Liver (tissue), 3 donors: ENCODE data around the gene SMPD1.

Experiments
- EGR1 ChIP-seq, 2 donors: IDR thresholded peaks; 2 replicates each; pipeline ENCODE4 v1.6.1; 2016 to 2018; ENCODE audit warnings: antibody characterized with exemption in 2 of 2, low read depth in 2 of 2
- NR2F2 ChIP-seq: IDR thresholded peaks from 2 replicates; pipeline ENCODE4 v1.6.1; 2016; ENCODE audit warnings: antibody characterized with exemption
- RAD21 ChIP-seq, 2 donors: IDR thresholded peaks; 2 replicates each; pipeline ENCODE4 v1.6.1; 2016; ENCODE audit warnings: antibody characterized with exemption in 2 of 2, mild to moderate bottlenecking in 2 of 2
- REST ChIP-seq: IDR thresholded peaks from 2 replicates; pipeline ENCODE4 v1.6.1; 2016; ENCODE audit warnings: antibody characterized with exemption, mild to moderate bottlenecking
- RXRA ChIP-seq, 2 donors: IDR thresholded peaks; 2 replicates each; pipeline ENCODE4 v1.6.1; 2017 to 2018; ENCODE audit warnings: antibody characterized with exemption in 2 of 2, mild to moderate bottlenecking in 1 of 2
- SP1 ChIP-seq: IDR thresholded peaks from 2 replicates; pipeline ENCODE4 v1.6.1; 2018; ENCODE audit warnings: antibody characterized with exemption, mild to moderate bottlenecking
- YY1 ChIP-seq: IDR thresholded peaks from 2 replicates; pipeline ENCODE4 v1.6.1; 2016; ENCODE audit warnings: antibody characterized with exemption, mild to moderate bottlenecking
- ZBTB33 ChIP-seq: IDR thresholded peaks from 2 replicates; pipeline ENCODE4 v1.6.1; 2016; ENCODE audit warnings: antibody characterized with exemption
- TF ChIP-seq, protein P1 (sequence below): fragments of 150-350 bp; IDR thresholded peaks from 2 replicates; pipeline ENCODE4 v1.5.1; 2017; ENCODE audit warnings: improper control_type of control experiment, low read depth, low read length; ENCODE audit not compliant: missing input control
- TF ChIP-seq, protein P2 (sequence below): IDR thresholded peaks from 2 replicates; pipeline ENCODE4 v1.6.1; 2016; ENCODE audit warnings: antibody characterized with exemption
- TF ChIP-seq, protein P3 (sequence below): IDR thresholded peaks from 2 replicates; pipeline ENCODE4 v1.6.1; 2016; ENCODE audit warnings: antibody characterized with exemption
- donor health status: healthy.
- donor health status: healthy.

DNA sequence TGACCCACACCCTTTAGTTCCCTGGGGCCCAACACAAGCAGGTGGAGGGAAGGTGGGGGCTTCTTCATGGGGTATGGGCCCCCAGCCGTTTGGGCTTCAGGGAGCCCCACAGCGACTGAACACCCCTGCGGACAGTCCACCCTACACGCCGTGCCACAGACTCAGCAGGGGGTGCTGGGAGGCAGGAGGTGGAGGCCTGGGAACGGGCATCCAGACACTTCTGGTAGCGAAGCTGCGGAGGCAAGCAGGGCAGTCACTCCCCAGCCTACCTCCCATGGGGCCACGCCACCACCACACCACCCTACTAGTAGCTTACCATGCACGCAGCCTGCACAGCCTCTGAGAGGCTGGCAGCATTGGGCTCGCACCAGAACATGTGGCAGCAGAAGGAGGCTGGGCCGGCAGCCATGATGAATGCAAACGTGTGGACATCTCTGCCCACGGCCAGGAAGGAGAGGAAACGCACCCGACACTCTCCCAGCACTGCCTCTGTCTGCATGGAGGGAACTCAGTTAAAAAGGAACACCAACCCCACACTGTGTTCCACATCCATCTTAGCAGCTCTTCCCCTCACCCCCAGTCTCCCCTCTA is 5.3 kb downstream of the SMPD1 start:
- TF ChIP-seq, protein P1, sequence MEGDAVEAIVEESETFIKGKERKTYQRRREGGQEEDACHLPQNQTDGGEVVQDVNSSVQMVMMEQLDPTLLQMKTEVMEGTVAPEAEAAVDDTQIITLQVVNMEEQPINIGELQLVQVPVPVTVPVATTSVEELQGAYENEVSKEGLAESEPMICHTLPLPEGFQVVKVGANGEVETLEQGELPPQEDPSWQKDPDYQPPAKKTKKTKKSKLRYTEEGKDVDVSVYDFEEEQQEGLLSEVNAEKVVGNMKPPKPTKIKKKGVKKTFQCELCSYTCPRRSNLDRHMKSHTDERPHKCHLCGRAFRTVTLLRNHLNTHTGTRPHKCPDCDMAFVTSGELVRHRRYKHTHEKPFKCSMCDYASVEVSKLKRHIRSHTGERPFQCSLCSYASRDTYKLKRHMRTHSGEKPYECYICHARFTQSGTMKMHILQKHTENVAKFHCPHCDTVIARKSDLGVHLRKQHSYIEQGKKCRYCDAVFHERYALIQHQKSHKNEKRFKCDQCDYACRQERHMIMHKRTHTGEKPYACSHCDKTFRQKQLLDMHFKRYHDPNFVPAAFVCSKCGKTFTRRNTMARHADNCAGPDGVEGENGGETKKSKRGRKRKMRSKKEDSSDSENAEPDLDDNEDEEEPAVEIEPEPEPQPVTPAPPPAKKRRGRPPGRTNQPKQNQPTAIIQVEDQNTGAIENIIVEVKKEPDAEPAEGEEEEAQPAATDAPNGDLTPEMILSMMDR = no peak
- TF ChIP-seq NR2F2 = no peak
- TF ChIP-seq, protein P2, sequence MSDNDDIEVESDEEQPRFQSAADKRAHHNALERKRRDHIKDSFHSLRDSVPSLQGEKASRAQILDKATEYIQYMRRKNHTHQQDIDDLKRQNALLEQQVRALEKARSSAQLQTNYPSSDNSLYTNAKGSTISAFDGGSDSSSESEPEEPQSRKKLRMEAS = no peak
- TF ChIP-seq RAD21 (IDR thresholded peaks at IDR 0.05) = no peak
- no peak for TF ChIP-seq RXRA (IDR thresholded peaks at IDR 0.05)
- TF ChIP-seq SP1 = no peak
- TF ChIP-seq YY1 = no peak
- TF ChIP-seq, protein P3, sequence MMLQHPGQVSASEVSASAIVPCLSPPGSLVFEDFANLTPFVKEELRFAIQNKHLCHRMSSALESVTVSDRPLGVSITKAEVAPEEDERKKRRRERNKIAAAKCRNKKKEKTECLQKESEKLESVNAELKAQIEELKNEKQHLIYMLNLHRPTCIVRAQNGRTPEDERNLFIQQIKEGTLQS = no peak
- TF ChIP-seq REST = no peak
- TF ChIP-seq EGR1 (IDR thresholded peaks at IDR 0.05; ENCODE audit: low read depth in 2 of 2) = no peak
- TF ChIP-seq ZBTB33 = no peak
